ENCODE measurements around the gene INTS3. TPM values are rescaled to one million over a fixed set of nuclear protein-coding genes. Genes with fewer than 3 reads are reported as not detected.
A peak's percentile ranks its signal among the peaks of the same experiment; 100 is the strongest.

Gene INTS3, protein sequence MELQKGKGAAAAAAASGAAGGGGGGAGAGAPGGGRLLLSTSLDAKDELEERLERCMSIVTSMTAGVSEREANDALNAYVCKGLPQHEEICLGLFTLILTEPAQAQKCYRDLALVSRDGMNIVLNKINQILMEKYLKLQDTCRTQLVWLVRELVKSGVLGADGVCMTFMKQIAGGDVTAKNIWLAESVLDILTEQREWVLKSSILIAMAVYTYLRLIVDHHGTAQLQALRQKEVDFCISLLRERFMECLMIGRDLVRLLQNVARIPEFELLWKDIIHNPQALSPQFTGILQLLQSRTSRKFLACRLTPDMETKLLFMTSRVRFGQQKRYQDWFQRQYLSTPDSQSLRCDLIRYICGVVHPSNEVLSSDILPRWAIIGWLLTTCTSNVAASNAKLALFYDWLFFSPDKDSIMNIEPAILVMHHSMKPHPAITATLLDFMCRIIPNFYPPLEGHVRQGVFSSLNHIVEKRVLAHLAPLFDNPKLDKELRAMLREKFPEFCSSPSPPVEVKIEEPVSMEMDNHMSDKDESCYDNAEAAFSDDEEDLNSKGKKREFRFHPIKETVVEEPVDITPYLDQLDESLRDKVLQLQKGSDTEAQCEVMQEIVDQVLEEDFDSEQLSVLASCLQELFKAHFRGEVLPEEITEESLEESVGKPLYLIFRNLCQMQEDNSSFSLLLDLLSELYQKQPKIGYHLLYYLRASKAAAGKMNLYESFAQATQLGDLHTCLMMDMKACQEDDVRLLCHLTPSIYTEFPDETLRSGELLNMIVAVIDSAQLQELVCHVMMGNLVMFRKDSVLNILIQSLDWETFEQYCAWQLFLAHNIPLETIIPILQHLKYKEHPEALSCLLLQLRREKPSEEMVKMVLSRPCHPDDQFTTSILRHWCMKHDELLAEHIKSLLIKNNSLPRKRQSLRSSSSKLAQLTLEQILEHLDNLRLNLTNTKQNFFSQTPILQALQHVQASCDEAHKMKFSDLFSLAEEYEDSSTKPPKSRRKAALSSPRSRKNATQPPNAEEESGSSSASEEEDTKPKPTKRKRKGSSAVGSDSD
- total RNA-seq = 21.9 TPM

DNA sequence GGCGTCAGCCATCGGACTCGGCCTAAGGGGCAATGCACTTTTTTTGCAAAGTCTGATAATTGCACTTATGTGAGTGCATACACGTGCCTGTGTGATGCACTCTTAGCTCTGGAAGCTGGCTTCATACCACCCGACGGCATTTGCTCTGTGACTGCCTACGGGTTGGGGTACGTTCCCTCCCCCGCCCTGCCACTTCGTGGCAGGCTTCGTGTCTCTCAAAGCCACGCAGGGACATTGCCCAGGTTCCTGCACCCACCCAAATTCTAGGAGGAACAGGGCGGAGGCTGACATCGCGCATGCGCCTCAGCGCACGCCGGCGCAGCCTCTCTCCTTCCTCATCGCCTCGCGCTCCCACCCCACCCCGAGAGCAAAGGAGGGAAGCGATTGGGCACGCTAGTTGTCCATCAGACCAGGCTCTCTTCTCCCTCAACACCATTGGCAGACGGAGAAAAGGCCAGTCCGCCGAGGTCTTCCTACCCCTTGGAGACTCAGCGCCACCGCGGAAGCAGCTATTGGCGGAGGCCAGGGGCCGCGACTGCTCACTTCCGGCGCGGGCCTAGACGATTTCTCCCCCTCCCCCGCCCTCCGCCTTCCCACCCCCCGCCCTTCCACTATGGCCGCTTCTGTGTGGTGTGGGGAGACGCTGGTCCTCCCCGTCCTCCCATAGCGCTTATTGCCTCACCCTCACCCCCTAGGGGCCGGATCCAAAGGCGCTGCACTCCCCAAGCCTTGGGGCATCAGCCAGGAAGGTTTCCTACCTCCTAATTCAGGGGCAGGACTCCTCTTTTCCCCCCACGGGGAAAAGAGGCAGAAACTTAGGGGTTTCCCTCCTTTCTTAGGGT is at the start of gene INTS3:
TSS of gene INTS3 (plus strand) at position 588 of the 842 bp plus-strand sequence. CDS start 585 bp downstream, outside the sequence.
- DNase-seq (ENCODE audit: low spot score) (peak; percentile 100), ATAC-seq (peak; percentile 99)

DNA sequence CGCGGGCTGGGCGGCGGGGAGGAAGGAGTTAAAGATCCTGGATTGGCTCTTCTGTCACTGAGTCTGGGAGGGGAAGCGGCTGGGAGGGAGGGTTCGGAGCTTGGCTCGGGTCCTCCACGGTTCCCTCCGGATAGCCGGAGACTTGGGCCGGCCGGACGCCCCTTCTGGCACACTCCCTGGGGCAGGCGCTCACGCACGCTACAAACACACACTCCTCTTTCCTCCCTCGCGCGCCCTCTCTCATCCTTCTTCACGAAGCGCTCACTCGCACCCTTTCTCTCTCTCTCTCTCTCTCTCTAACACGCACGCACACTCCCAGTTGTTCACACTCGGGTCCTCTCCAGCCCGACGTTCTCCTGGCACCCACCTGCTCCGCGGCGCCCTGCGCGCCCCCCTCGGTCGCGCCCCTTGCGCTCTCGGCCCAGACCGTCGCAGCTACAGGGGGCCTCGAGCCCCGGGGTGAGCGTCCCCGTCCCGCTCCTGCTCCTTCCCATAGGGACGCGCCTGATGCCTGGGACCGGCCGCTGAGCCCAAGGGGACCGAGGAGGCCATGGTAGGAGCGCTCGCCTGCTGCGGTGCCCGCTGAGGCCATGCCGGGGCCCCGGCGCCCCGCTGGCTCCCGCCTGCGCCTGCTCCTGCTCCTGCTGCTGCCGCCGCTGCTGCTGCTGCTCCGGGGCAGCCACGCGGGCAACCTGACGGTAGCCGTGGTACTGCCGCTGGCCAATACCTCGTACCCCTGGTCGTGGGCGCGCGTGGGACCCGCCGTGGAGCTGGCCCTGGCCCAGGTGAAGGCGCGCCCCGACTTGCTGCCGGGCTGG is 49.1 kb upstream of the INTS3 start, which contains the start of gene NPR1:
TSS of gene NPR1 (plus strand) at position 170 of the 818 bp plus-strand sequence. CDS start at position 591, 421 bp downstream.
- DNase-seq (ENCODE audit: low spot score) (peak; percentile 55), ATAC-seq (peak; percentile 74)

DNA sequence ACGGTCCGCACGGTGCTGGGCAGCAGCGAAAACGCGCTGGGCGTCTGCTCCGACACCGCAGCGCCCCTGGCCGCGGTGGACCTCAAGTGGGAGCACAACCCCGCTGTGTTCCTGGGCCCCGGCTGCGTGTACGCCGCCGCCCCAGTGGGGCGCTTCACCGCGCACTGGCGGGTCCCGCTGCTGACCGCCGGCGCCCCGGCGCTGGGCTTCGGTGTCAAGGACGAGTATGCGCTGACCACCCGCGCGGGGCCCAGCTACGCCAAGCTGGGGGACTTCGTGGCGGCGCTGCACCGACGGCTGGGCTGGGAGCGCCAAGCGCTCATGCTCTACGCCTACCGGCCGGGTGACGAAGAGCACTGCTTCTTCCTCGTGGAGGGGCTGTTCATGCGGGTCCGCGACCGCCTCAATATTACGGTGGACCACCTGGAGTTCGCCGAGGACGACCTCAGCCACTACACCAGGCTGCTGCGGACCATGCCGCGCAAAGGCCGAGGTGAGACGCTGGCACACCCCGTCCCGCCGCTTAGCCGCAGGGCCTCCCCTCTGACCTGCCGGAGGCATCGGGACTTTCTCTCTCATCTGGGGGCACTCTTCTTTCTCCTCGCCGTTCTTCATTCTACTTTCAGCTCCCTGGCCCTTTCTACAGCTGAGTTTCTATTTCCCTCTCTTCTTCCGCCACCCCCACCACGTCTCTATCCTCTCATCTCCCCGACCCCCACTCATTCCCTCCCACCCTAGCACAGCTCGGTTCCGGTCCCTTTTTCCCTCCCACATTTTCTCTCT is 48.3 kb upstream of the INTS3 start:
- no peak for DNase-seq (ENCODE audit: low spot score)

DNA sequence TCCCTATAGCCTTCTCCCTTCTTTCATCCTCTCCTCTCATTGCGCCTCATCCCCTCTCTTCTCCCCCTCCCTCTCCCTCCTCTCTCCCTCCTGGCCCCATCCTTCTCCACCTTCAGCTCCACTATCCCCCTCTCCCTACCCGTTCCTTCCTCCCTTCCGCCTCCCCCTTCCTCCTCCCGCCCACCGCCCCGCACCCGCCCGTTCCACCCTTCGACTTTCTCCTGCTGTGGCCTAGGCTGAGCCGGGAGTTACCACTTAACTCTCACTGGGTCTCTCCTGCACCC is 47.8 kb upstream of the INTS3 start:
- ATAC-seq (no peak), DNase-seq (ENCODE audit: low spot score) (no peak)

More for the DNA sequence above, 48.3 kb upstream of the INTS3 start:
- ATAC-seq = peak; percentile 44

DNA sequence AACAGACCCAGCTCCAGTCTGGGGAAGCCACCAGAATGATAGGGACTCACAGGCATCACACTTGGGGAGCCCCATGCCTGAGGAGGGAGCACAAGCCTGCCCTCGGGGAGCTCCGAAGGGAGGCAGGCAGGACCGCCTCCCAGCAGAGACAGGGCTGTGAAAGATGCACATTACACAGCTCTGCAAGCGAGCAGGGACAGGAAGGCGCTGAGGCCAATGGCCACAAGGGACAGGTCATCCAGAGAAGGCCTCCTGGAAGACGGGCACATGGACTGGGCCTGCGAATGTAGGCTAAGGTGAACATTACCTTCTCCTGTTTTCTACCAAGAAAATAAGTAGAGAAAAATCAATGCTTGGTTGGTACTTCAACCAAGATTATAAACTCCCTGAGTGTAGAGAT is 45.1 kb upstream of the INTS3 start:
- DNase-seq (ENCODE audit: low spot score) = no peak
- ATAC-seq = no peak

DNA sequence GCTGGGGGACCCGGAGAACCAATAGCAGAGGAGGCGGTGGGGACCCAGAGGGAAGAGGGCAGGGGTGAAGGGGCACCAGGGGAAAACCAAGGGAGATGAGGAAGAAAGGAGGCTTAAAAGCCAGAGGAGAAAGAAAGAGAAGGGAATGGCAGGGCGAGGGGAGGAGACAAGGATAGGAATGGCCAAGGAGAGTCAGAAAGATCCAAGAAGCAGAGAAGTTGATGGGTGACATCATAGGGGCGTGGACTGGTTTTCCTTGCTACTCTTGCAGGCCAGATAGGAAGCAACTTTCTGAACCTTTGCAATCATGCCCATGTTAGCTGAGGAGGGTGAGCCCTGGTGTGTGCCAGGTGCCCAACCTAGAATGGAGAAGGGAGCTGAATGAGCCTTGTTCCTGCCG is 44.0 kb upstream of the INTS3 start:
- no peak for ATAC-seq
- DNase-seq (ENCODE audit: low spot score) = no peak

DNA sequence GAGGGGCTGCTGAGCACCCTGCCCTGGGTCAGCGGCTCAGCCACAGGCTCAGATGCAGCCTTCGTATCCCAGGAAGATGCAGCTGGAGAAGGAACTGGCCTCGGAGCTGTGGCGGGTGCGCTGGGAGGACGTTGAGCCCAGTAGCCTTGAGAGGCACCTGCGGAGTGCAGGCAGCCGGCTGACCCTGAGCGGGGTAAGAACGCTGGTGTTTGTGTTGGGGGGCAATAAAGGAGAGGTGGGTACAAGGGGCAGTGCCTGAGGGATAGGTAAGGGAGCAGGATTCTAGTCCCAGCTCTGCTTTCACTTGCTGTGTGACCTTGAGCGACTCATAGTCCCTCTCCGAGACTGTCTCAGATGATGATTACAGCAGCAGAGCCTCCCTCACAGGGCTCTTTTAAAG is 43.0 kb upstream of the INTS3 start:
- DNase-seq (ENCODE audit: low spot score) (no peak), ATAC-seq (no peak)

DNA sequence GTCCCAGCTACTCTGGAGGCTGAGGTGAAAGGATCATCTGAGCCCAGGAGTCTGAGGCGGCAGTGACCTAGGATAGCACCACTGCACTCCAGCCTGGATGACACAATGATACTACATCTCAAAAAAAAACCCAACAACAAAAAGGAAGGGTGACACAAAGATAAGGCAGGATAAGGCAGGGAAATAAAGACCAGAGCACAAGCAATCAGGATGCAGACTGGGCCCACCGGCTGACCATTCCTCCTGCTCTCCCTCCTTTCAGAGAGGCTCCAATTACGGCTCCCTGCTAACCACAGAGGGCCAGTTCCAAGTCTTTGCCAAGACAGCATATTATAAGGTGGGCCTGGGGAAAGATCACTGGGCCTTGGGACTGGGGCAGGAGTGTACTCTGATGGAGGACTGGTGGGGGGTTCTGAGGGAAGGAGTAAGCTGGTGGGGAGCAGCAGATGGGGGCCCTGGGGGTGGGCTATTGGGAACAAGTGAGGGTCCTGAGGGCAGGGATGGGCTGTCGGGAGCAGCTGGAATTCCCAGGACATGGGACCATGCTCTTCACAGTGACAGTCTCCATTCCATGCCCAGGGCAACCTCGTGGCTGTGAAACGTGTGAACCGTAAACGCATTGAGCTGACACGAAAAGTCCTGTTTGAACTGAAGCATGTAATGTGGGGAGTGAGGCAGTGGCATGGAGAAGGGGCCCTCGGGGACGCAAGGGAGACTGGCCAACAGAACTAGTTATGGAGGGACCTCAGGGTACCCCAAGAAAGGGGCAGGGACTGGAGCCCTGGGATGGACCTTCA is 42.1 kb upstream of the INTS3 start:
- no peak for DNase-seq (ENCODE audit: low spot score)
- ATAC-seq = no peak

DNA sequence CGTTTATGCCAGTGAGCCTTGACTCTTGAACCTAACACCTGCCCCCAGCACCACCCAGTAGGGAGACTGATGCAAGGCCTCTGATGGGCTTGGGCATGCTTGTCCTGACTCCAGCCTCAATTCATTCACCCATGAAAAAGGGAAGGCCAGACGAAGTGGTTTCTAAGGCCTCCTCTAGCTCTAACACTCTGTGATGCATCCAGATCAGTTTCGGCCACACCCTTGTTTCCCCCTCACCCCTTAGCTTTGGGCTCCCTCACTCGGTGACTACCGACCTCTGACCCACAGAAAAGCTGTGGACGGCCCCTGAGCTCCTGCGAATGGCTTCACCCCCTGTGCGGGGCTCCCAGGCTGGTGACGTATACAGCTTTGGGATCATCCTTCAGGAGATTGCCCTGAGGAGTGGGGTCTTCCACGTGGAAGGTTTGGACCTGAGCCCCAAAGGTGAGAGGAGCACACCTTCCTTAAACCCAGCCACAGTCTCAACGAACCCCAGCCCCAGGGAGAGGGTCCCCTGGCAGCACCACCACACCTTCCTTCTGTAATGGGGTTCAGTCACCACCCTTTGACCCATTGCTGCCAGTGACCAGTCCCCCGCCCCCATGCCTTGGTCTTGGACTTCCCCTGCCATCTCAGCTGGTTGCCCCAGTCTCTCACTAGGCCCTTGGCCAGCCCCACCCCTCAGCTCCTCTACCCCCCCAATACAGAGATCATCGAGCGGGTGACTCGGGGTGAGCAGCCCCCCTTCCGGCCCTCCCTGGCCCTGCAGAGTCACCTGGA is 40.3 kb upstream of the INTS3 start:
- DNase-seq (ENCODE audit: low spot score) (no peak), ATAC-seq (no peak)

DNA sequence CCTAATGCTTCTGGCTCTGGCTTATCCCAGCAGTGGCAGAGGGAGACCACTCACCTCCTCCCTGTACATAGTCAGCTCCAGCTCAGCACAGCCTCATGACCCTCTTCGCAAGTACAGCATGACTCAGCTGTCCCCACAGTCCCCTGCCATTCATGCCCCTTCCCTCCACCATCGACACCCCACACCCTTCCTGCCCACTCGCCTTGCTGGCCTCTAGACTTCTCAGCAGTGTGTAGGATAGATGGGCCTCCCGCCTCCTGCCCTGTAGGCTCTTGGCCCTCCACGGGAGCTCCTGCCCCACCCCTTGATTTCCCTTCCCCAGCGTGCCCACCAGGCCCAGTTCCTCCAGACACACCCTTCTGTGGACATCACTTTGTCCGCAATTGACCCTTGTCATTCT is 39.6 kb upstream of the INTS3 start:
- DNase-seq (ENCODE audit: low spot score) = no peak
- ATAC-seq = no peak

DNA sequence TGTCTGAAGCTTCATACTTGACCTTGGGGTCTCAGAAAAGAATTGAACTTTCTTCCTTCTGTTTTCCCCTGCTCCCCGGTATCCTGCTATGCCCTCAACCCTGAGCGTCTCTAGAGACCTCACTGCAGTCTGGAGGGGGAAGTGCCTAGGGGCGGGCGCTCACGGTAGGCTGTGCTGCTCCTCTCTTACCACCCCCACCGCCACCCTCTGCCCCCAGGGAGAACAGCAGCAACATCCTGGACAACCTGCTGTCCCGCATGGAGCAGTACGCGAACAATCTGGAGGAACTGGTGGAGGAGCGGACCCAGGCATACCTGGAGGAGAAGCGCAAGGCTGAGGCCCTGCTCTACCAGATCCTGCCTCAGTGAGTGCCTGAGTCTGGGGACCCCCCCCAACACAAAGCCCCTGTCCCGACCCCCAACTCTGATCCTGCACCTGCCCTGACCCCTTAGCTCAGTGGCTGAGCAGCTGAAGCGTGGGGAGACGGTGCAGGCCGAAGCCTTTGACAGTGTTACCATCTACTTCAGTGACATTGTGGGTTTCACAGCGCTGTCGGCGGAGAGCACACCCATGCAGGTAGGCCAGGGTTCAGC is 39.0 kb upstream of the INTS3 start:
- no peak for DNase-seq (ENCODE audit: low spot score)
- ATAC-seq = no peak

DNA sequence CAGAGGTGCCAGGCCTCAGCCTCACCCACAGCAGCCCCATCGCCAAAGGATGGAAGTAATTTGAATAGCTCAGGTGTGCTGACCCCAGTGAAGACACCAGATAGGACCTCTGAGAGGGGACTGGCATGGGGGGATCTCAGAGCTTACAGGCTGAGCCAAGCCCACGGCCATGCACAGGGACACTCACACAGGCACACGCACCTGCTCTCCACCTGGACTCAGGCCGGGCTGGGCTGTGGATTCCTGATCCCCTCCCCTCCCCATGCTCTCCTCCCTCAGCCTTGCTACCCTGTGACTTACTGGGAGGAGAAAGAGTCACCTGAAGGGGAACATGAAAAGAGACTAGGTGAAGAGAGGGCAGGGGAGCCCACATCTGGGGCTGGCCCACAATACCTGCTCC is 34.4 kb upstream of the INTS3 start:
- DNase-seq (ENCODE audit: low spot score) = no peak
- ATAC-seq = no peak

DNA sequence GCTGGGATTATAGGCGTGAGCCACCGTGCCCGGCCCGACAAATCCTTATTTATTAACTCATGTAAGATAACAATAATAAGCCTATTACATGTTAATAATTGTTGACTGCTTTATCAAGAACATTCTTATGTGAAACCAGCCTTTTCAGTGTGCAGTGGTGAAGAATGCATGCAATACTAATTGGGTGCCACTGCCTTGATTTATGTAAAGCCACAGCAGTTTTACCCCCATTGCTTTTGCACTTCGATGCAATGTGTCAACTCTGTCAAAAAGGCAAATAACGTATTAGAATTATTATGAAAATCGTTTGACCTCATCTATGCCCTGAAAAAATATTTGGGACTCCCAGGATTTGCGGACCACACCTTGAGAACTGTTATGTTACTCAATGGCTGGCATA is 31.1 kb upstream of the INTS3 start:
- ATAC-seq = no peak
- DNase-seq (ENCODE audit: low spot score) = no peak

DNA sequence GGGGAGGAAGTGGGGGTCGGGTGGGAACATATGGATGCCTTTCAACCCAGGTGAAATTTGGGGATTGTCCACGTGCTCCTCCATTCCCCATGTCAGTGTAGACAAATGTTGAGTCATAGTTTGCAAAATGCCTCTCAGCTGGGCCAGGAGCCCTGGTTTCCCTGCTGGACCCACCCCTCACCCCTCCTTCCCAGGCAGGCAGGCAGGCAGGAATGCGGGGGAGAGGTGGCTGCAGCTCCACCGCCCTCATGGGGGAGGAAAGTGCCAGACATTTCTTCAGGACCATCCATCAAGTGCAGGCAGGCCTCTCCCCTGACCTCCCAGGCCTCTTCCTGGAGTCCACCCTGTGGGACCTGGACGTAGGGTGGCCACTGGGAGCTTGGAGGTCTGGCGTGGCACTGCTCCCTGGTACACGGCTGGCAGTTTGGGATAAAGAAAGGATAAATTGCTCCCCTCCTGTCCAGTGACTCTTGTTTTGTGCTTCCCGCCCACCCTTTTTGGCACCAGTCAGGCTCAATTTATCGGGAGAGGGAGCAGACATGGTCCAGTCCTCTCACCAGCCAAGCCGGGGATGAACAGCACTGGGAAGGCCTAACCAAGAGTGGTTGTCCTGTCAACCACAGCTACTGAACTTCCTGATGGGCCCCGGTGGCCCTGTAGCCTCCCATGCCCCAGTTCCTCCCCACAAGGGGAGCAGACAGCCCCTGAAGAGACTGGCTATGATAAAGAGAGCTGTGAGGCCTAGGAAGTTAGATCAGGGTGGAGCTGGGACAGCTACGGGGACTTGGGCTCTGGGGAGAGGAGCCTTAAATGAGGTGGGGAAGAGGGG is 30.4 kb upstream of the INTS3 start:
- ATAC-seq (peak; percentile 16), DNase-seq (ENCODE audit: low spot score) (no peak)

DNA sequence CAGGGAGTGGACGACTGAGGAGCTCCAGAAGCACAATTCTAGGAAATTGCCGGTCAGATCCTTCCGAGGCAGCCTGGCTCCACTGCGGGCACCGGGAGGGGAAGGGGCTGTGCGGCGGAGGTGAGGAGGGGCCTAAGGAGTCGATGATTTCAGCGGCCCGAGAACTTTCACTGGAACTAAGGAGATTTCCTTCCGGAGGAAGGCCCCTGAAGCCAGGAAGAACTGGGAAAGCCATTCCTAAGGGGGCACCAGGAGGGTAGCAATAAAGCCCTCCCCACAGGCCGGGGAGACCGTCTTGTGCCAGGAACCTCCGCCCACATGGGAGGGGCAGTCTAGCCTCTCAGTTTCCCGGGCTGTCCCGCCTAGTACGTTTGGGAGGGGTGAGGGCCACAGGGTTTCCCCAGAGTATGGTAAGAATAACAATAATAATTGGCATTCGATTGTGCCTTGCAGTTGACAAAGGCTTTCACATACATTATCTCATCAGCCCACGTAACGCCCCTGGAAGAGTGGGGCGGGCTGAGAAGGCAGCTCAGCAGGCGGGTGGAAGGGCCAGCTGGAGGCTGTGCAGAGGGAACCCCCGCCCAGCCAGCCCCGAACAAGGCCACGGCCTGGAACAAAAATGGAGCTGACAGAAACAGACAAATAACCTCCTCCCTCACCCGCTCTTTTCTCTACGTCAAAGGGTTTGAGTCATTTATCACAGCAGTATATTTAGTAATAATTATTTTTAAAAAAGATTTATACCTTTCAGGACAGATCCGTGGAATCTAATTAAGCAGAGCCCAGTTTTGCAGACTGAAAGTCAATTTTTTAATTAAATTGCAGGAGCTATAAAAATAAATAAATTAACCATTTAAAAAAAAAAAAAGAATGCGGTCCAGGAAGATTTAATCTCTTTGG is 29.6 kb upstream of the INTS3 start:
- DNase-seq (ENCODE audit: low spot score) = no peak
- ATAC-seq = peak; percentile 76
